GM15510 (cell line): ENCODE data around the gene TFAP2E.

Source experiments
- POLR2A ChIP-seq: IDR thresholded peaks from 3 replicates; pipeline ENCODE4 v1.6.1; 2011; ENCODE audit warnings: borderline replicate concordance; ENCODE audit not compliant: insufficient read length; ENCODE audit errors: extremely low read depth

The TFAP2E gene

DNA sequence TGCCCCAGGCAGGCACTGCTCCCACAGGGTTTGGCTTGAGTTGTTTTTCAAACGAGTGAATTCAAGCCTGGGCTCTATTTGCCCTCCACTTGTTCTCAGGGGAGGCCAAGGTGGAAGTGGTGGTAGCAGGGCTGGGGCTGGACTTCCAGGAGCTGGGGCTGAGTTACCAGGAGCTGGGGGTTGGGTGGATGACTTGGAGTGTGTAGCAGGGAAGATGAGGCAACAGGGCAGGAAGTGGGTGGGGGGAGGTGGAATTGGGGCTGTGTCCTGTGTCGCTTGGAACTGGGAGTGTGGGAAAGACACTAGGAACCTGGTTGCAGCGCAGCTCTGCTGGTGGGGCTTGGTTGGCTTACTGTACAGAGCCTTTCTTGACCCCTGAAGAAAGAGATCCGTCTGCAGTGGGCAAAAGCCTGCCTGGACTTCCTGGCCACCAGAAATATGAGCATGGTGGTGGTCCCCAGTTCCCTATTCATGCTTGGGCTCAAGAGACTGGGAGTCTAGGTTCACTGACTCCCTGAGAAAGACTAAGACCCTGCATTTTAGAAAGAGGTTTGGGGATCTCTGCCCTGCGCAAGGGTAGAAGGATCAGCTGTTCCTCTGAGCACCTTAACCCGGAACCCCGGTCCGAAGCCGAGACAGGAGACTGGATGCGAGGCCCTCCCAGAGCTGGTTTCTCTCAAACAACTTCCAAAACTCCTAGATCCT, 3.1 kb downstream of the TFAP2E start:
- TF ChIP-seq POLR2A = no peak

DNA sequence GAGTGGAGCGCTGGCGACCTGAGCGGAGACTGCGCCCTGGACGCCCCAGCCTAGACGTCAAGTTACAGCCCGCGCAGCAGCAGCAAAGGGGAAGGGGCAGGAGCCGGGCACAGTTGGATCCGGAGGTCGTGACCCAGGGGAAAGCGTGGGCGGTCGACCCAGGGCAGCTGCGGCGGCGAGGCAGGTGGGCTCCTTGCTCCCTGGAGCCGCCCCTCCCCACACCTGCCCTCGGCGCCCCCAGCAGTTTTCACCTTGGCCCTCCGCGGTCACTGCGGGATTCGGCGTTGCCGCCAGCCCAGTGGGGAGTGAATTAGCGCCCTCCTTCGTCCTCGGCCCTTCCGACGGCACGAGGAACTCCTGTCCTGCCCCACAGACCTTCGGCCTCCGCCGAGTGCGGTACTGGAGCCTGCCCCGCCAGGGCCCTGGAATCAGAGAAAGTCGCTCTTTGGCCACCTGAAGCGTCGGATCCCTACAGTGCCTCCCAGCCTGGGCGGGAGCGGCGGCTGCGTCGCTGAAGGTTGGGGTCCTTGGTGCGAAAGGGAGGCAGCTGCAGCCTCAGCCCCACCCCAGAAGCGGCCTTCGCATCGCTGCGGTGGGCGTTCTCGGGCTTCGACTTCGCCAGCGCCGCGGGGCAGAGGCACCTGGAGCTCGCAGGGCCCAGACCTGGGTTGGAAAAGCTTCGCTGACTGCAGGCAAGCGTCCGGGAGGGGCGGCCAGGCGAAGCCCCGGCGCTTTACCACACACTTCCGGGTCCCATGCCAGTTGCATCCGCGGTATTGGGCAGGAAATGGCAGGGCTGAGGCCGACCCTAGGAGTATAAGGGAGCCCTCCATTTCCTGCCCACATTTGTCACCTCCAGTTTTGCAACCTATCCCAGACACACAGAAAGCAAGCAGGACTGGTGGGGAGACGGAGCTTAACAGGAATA, 4.2 kb downstream of the TFAP2E start:
- peak; percentile 37 for TF ChIP-seq POLR2A

DNA sequence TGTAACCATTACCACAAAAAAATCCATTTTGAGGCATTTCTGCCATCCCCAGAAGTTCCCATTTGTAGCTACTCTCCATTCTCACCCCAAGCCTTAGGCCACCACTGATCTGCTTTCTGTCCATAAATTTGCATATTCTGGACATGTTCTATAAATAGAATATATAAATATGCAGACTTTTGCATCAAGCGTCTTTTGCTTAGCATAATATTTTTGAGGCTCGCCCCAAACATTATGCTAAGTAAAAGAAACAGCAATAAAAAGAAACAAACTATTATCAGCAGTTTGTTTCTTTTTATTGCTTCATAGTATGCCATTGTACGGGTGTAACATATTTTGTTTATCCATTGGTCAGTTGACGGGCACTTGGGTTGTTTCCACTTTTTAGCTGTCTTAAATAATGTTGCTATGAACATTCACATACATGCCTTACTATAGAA, 7.9 kb downstream of the TFAP2E start:
- no peak for TF ChIP-seq POLR2A

DNA sequence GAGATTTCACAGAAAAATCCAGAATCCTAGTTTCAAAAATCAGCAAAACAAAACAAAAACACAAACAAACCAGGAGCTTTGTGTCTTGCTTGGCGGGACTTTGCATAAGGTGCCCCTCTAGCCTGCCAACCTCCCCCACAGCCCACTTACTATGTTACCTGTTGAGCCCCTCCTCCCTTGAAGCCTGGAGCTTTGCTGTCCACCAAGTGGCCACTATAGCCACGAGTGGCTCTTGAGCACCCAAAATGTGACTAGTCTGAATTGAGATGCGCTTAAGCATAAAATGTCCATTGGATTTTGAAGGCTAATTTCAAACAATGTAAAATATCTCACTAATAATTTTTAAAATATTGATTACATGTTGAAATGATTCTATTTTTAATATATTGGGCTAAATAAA, 12.2 kb downstream of the TFAP2E start:
- no peak for TF ChIP-seq POLR2A

DNA sequence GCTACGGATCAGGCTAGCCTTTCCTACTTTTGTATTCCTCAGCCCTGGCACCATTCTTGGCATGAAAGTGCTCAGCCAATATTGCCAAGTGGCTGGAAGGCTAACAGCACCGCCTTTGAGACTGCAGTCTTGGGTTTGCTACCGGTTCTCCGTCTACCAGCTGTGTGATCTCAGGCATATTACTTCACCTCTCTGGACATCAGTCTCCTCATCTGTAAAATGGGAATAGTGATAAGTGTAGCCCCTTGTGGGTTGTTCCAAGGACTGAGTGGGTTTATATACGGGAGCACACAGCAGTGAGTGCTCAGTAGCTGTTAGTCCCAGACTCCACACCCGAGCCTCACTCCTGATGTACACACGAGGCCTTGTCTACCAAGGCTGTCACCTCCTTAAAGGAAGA, 13.7 kb downstream of the TFAP2E start:
- no peak for TF ChIP-seq POLR2A

DNA sequence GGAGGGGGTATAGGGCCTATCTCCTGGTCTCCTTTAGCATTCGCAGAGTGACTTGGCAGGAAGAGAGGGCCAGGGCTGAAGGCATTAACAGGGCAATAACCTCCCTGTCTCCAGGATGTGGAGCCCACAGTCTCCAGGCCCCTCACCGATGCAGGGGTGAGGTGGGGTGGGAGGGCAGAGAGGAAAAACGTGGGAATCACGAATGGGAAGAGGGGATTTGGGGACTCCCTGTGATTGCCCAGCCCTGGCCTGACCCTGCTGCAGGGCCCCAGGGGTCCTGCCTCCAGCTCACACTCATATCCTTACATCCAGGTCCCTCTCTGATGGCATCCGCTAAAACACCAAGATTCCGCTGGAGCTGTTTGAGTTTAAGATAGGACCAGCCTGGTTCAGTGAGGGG, 14.6 kb downstream of the TFAP2E start:
- TF ChIP-seq POLR2A = no peak

DNA sequence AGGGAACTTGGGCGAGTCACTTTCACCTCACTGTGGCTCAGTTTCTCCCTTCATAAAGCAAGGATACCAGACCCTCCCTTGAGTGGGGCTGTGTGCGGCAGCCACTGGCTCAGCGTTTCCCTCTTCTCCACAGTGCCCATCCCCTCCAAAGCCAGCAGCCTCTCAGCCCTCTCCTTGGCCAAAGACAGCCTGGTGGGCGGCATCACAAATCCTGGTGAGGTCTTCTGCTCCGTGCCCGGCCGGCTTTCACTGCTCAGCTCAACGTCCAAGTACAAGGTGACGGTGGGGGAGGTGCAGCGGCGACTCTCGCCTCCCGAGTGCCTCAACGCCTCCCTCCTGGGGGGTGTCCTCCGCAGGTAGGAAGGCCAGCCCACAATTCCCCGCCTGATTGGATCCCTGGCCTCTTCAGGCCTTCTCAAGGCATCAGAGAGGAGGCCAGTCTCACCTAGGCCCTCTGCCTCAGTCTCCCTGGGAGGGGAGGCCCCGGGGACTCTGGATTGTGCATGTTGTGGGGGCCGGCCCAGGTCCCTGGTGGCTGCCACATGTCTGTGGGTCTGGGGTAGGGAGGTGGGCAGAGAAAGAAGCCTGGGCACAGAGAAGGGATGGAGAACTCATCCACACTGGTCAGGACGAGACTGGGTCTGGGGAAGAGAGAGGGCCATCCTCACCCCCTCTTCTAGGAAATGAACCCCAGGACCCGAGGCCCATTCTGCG, 15.2 kb downstream of the TFAP2E start:
- no peak for TF ChIP-seq POLR2A

DNA sequence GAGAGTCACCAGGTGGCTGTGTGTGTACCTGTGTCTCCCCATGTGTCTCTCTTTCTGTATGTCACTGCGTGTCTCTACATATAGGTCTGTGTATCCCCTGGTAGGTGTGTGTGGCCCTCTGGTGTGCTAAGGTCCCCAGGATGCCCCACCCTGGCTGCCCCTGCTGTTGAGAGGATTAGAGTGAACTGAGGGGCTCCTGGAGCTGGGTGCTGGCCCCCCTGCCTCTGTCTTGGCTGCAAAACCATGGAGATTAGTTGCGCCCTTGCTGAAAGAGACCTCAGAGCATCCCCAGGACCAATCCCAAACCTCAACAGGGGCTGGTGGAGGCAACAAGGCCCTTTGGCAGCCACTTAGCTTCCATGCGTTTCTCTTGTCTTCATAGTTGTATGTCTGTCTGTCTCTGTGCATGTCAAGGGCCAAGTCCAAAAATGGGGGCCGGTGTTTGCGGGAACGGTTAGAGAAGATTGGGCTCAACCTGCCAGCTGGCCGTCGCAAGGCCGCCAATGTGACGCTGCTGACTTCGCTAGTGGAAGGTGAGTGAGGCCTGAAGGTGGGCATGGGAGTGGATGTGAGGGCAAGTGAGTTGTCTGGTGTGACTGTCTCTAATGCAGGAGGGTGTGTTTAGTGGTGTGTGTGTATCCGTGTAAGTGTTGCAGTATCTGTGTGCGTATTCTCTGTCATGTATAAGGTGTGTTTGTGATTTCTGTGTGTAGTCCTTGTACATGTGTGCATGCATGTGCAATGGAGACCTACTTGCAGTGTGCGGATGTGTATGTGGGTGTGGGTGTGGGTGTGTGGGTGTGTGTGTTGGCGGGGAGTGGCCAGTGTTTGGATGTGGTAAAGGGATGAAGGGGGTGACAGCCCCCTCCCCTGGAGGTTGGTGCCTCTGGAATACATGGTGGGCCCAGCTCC, 16.7 kb downstream of the TFAP2E start:
- no peak for TF ChIP-seq POLR2A

DNA sequence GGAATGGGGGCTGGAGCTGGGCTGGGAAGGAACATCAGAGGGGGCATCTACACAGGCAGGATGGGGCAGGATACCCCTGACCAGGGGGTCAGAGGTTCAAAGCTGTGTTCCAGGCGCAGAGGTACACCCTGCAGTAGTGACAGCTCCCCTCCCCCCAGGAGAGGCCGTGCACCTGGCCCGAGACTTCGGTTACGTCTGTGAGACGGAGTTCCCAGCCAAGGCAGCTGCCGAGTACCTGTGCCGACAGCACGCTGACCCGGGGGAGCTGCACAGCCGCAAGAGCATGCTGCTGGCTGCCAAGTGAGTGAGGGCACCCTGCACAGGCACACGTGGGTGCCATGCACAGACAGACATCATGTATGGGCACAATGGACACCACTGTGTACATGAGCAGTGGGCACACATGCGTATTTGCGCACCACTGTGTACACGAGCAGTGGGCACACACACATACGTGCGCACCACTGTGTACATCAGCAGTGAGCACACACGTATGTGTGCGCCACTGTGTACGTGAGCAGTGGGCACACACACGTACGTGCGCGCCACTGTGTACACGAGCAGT, 17.4 kb downstream of the TFAP2E start:
- TF ChIP-seq POLR2A = no peak

DNA sequence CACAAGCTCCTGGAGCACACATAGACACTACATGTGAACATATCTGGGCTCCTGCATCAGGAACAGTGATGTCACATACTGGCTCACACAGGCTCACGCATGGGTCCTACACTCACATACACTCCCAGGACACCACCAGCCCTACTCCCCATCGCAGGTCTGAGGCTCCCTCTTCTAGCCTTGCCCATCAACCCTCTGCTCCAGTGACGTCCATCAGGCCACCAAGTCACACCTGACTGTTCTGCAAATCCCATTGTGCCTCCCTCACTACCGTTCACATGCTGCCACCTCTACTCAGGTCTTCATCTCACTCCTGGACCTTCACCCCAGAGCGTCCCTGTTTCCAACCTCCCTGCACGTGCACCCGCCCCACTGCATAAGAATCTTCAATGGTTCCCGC, 18.1 kb downstream of the TFAP2E start:
- TF ChIP-seq POLR2A = no peak

DNA sequence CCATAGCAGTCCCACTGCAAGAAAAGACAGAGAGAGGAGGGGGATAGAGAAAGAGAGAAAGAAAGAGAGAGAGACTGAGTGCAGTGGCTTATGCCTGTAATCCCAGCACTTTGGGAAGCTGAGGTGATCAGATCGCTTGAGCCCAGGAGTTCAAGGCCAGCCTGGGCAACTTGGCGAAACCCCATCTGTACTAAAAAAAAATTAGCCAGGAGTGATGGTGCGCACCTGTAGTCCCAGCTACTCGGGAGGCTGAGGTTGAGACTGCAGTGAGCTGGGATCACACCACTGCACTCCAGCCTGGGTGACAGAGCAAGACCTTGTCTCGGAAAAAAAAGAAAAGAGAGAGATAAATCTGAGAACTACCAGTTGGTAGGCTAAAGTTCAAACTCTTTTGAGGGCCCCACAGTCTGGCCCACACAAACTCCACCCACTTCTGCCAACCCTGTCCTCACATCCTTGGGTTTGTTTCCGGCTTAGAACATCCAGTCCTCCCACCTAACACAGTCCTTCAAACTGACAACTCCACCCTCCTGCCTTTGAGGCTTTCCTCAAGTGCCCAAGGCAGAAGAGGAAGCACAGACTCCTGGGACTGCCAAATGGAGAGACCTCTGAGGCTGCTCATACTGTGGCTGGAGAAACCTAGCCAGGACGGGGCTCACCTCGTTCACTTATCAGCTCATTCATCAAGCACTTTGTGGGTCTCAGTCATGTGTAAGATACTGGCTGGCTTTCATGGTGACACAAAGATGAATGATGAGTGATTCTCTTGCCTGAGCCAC, 20.1 kb downstream of the TFAP2E start:
- no peak for TF ChIP-seq POLR2A

DNA sequence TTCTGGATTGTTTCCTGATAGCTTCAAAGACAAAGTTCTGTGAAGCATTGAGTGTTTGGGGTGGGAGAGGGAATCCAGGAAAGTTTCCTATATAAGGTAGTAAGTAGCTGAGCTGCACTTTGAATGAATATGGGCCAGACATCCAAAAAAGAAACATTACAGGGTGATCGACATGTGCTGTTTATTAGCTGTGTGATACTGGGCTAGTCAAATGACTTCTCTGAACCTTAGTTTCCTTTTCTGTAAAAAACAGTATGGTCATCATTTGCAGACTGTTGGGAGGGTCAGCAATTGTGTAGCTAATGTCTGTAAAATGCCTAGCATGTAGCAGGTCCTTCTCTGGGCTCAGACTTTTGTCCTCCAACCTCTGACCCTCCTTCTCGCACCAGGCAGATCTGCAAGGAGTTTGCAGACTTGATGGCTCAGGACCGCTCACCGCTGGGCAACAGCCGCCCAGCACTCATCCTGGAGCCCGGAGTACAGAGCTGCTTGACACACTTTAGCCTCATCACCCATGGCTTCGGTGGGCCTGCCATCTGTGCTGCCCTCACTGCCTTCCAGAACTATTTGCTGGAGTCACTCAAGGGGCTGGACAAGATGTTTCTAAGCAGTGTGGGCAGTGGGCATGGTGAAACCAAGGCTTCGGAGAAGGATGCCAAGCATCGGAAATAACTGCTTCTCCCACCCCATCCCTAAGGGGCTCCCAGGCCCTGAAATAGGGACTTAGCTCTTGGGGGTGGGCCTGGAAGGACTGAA, 21.1 kb downstream of the TFAP2E start:
- TF ChIP-seq POLR2A = no peak
